ENCODE data around the gene NUDCD3.

DNA sequence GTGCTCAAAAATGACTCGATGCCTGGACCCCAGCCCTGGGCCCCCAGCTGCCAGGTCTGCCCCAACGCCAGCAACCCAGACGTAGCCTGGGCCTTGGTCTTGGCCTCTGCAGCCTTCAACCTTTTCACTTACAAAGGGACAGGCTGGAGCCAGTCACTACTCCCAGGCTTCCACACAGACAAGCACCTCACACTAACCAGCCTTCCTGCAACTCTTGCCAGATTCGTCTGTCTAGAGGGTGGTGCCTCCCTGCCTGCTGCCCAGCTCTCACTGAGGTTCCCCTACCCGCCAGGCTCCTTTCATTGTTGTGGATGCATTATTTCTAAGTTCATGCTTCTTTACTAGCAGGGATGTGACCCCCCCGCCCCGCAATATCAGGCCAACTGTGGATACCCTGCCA lies 56.3 kb downstream of the NUDCD3 start:
- TF ChIP-seq, protein P1, sequence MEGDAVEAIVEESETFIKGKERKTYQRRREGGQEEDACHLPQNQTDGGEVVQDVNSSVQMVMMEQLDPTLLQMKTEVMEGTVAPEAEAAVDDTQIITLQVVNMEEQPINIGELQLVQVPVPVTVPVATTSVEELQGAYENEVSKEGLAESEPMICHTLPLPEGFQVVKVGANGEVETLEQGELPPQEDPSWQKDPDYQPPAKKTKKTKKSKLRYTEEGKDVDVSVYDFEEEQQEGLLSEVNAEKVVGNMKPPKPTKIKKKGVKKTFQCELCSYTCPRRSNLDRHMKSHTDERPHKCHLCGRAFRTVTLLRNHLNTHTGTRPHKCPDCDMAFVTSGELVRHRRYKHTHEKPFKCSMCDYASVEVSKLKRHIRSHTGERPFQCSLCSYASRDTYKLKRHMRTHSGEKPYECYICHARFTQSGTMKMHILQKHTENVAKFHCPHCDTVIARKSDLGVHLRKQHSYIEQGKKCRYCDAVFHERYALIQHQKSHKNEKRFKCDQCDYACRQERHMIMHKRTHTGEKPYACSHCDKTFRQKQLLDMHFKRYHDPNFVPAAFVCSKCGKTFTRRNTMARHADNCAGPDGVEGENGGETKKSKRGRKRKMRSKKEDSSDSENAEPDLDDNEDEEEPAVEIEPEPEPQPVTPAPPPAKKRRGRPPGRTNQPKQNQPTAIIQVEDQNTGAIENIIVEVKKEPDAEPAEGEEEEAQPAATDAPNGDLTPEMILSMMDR (IDR thresholded peaks at IDR 0.05) = no peak
- TF ChIP-seq SIN3A (IDR thresholded peaks at IDR 0.05; ENCODE audit: borderline replicate concordance, insufficient read depth, low read depth, low read length) (no peak), POLR2AphosphoS5 (IDR thresholded peaks at IDR 0.05; ENCODE audit: low read depth, low read length) (no peak)
